GM12865 (cell line): ENCODE data around the gene TNNT1.

Experiments
- DNase-seq: peaks from one replicate; pipeline ENCODE4 v3.0.0; 2010; ENCODE audit warnings: low read depth
- H3K4me3 ChIP-seq: 2 replicates; pipeline ENCODE4 v1.5.1; 2011; ENCODE audit warnings: mild to moderate bottlenecking, low read depth, low read length, control low read depth
- TF ChIP-seq, protein P1 (sequence below): IDR thresholded peaks from 2 replicates; pipeline ENCODE4 v1.5.1; 2011; ENCODE audit warnings: low read length, control low read depth, low read depth, inconsistent platforms; ENCODE audit not compliant: insufficient read depth; ENCODE audit errors: missing control alignments

TNNT1 gene

DNA sequence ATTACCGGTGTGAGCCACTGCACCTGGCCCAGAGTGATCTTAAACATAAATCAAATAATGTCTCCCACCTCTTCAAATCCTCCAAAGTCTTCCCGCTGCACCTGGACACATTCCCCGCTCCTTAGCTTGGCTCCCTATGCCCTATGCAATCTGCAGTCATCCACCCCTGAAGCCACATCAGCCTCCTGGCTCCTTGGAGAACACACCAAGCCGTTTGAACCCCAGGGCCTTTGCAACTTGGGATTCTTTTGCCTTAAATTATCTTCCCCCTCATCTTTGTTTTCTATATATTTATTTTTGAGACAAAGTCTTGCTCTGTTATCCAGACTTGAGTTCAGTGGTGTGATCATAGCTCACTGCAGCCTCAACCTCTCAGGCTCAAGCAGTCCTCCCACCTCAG is 20.1 kb upstream of the TNNT1 start:
- TF ChIP-seq, protein P1, sequence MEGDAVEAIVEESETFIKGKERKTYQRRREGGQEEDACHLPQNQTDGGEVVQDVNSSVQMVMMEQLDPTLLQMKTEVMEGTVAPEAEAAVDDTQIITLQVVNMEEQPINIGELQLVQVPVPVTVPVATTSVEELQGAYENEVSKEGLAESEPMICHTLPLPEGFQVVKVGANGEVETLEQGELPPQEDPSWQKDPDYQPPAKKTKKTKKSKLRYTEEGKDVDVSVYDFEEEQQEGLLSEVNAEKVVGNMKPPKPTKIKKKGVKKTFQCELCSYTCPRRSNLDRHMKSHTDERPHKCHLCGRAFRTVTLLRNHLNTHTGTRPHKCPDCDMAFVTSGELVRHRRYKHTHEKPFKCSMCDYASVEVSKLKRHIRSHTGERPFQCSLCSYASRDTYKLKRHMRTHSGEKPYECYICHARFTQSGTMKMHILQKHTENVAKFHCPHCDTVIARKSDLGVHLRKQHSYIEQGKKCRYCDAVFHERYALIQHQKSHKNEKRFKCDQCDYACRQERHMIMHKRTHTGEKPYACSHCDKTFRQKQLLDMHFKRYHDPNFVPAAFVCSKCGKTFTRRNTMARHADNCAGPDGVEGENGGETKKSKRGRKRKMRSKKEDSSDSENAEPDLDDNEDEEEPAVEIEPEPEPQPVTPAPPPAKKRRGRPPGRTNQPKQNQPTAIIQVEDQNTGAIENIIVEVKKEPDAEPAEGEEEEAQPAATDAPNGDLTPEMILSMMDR: no peak
- no peak for DNase-seq

DNA sequence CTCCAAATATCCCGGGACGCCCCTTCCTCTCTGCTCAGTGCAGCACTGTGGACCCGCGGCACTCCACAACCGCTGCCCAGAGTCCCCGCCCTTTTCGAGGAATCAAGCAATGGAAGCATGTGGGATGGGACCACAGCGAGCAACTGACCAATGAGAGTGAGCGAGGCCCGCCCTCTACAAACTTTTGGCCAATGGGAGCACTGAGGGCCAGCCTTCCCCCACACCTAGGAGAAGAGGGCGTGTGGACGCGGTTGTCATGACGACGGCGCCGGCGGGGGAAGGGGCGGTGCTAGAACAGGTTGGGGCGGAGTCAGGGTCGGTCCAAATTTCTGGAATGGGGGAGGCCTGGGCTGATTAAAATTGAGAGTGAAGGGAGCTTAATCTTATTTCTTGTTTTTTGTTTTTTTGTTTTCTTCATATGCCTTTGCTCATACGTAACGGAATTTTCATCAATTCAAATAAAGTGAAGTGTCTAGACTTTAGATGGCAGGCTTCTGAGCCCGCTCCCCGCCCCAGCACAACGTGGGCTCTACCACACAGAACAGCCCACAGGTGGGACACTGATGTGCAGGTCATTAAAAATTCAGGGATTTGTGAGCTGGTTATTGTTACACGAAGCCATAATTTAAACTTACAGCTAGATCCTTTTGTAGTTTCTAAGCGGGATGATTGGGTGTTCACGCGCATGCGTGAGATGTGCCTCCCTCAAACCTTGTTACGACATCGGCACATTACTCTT is 17.7 kb upstream of the TNNT1 start, which contains the start of gene DNAAF3:
Gene DNAAF3, minus strand, starts transcription at position 84 of the 739 bp plus-strand sequence. CDS start 200 bp downstream, outside the sequence.
- DNase-seq: peak; percentile 91
- TF ChIP-seq, protein P1: no peak
- H3K4me3 ChIP-seq: peak within 1 kb of the TSS; percentile 19; the same call in 1 of the 2 replicates

More for the DNA sequence above, 20.1 kb upstream of the TNNT1 start:
- no peak overlapping the region for H3K4me3 ChIP-seq

DNA sequence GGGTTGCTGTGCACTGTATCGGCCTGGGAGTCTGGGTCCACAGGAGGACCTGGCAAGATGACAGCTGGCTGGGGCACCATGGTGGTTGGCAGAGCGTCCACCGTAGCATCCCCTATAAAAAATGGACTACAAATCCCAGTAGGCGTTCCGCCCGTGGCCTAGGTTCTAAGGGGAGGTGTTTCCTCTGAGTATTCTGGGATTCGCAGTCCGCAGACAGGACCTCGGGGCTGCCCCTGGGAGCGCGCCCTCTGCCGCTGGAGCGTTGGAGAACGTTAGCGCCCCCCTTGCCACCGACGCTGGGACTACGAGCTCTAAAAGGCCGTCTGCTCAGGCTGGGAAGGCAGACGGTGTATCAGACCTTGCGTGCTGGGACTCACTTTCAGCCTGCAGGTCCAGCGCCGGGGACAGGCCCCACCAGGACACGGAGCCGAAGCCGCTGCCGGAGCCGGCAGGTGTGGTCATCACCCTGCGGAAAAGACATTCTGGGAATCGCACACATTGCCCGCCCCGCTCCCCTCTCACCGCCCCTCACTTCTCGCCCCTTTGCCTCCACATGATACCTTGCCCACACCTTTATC is 17.0 kb upstream of the TNNT1 start:
- H3K4me3 ChIP-seq: peak overlapping the region; percentile 19; the same call in 1 of the 2 replicates
- TF ChIP-seq, protein P1: no peak
- DNase-seq: peak; percentile 56

DNA sequence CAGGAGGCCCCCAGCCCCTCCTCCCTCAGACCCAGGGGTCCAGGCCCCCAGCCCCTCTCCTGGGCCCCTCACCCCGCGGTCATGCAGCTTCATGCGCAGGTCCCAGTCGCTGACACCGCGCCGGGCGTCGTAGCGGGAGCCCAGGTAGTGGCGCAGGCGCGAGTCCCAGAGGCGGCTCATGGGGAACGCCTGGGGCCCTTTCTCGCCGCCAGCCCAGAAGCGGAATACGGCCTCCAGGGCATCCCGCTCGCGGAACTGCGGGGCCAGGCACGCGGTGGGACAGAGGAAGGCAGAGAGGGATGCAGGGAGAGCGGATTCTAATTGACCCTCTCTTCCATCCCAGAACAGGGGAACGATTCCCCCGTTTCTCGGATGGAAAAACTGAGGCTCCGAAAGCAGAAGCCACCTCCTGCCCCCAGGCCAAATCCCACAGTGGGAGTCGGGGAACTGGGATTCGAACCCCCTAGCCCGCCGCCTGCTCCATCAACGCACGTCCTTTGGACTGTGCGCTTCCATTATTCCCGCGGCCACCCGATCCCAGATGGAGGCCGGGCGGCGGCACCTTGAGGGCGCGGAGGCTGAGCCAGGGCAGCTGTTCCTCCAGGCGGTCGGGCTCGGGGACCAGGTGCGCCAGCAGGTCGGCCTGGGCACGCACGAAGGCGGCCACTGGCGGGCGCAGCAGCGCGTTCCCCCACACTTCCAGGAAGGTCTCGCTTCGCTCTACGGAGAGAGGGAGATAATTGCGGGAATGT is 12.7 kb upstream of the TNNT1 start:
- no peak for DNase-seq
- TF ChIP-seq, protein P1: no peak
- H3K4me3 ChIP-seq: no peak overlapping the region

DNA sequence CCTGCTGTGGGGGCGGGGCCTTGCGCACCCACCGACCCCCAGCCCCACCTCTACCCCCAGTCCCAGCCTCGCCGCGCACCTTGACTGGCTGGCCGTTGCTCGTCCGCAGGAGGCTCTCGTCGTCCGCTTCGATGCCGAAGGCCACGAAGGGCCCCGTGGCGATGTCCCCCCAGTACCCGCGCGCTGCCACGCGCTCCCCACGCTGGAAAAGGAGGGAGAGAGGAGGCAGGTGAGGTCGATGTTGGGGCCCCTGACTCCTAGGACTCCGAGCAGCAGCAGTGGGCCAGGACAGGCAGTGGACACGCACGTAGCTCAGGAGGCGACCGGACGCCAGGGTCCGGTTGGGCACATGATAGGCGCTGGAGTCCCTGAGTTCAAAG is 12.0 kb upstream of the TNNT1 start:
- TF ChIP-seq, protein P1: no peak
- H3K4me3 ChIP-seq: no peak overlapping the region
- DNase-seq: no peak

DNA sequence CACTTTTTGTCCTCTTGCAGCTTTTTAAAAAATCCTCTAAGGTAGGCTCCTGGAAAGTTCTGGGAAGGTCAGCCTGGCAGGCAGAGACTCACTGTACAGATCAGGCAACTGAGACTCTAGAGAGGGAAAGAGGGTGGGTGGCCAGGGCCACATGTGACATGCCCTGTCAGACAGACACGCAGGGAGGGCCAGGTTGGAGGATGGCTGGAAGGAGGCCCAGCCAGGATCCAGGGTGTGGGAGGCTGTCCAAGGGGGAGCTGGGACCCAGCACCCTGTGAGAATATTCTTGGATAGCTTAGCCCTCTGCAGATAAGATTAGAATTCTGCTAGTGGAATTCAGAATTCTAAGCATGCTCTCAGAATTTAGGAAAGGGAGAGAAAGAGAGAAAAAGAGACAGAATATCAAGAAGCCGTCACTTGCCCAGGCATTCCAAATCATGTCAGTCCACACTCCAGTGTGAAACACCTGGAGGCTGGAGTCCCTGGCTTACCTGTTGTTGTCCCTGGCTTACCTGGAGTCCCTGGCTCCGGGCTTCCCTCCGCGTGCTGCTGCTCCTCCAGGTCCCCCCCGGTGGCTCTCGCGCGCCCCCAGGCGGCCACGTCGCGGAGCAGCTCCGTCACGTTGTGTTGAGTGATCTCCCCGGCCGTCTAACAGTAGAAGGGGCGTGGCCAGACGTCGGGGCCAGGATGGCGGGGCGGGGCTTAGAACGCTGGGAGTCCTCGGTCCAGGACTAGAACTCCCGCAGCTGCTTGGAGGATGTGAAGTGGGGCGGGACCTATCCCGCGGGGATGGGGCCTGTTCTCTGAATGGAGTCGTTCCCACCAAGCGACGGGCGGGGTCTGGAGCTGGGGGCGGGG is 11.4 kb upstream of the TNNT1 start:
- DNase-seq: peak; percentile 90
- no peak overlapping the region for H3K4me3 ChIP-seq
- TF ChIP-seq, protein P1: peak; percentile 91
